GM18498 (cell line): ENCODE measurements around the gene ZNF84.

ENCODE experiments used
- ATAC-seq: cut with Tn5 transposase; IDR thresholded peaks from one replicate; pipeline ENCODE4 v1.9.1; 2021; ENCODE audit warnings: mild to moderate bottlenecking, moderate library complexity; ENCODE audit not compliant: unreplicated experiment

Gene ZNF84

GRCh38 chr12:133037207-133038005 is at the start of gene ZNF84:
ZNF84 (plus strand) TSS chr12:133037509; CDS start chr12:133041468, 3,959 bp downstream.
- peak; percentile 95 for ATAC-seq

GRCh38 chr12:132998741-132999140 is 38.6 kb upstream of the ZNF84 start:
- no peak for ATAC-seq

GRCh38 chr12:133010657-133011297 is 26.5 kb upstream of the ZNF84 start:
- no peak for ATAC-seq

GRCh38 chr12:133023566-133023965 is 13.7 kb upstream of the ZNF84 start:
- ATAC-seq: no peak

- ATAC-seq: no peak
Observed at GRCh38 chr12:133026996-133027395, 10.3 kb upstream of the ZNF84 start.

- no peak for ATAC-seq
Observed at GRCh38 chr12:133038118-133038709, 905 bp downstream of the ZNF84 start.

GRCh38 chr12:133046698-133047097 is 9.4 kb downstream of the ZNF84 start:
- ATAC-seq: no peak

GRCh38 chr12:133057446-133057845 is 20.1 kb downstream of the ZNF84 start:
- no peak for ATAC-seq

- no peak for ATAC-seq
Observed at GRCh38 chr12:133058203-133059113, 21.1 kb downstream of the ZNF84 start.

- no peak for ATAC-seq
Observed at GRCh38 chr12:133061954-133062353, 24.6 kb downstream of the ZNF84 start.

GRCh38 chr12:133063556-133063955 is 26.2 kb downstream of the ZNF84 start:
- no peak for ATAC-seq

- no peak for ATAC-seq
Observed at GRCh38 chr12:133073836-133074235, 36.5 kb downstream of the ZNF84 start.

GRCh38 chr12:133080026-133080367 is 42.7 kb downstream of the ZNF84 start:
- peak; percentile 75 for ATAC-seq

- peak; percentile 77 for ATAC-seq
Observed at GRCh38 chr12:133080368-133081158, 43.3 kb downstream of the ZNF84 start, which contains the start of gene ZNF140. ZNF140 (plus strand) TSS chr12:133080923; CDS start chr12:133081321, 398 bp downstream.

GRCh38 chr12:133081159-133081780 is 44.0 kb downstream of the ZNF84 start:
- no peak for ATAC-seq

- ATAC-seq: no peak
Observed at GRCh38 chr12:133083345-133083744, 46.0 kb downstream of the ZNF84 start.

- ATAC-seq: no peak
Observed at GRCh38 chr12:133105620-133106019, 68.3 kb downstream of the ZNF84 start.

GRCh38 chr12:133106253-133106652 is 68.9 kb downstream of the ZNF84 start:
- no peak for ATAC-seq

- no peak for ATAC-seq
Observed at GRCh38 chr12:133107121-133107520, 69.8 kb downstream of the ZNF84 start.

GRCh38 chr12:133108150-133108549 is 70.8 kb downstream of the ZNF84 start:
- ATAC-seq: no peak
